ENCODE data around the gene CCNI.

DNA sequence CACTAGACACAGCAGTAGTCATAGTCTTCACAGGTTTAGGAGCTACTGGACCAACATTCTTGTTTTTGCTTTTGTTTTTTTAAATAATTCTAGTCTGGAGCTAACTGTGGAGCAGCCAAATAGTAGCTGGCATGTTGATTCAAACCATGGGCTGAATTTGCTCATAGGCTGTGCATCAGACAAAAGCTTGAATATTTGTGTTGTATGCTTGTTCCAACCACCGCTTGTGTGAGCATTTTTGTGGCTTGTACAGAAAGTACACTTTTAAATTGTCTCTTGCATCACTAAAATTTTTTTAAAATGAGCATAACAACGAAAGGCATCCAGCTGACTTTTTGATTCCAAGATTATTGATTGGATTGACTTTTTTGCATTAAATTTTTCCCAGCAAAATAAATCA lies 39.6 kb downstream of the CCNI start:
- TF ChIP-seq CTCF (IDR thresholded peaks at IDR 0.05) (no peak), POLR2A (IDR thresholded peaks at IDR 0.05) (no peak)
